ENCODE data around the gene PLEKHG7.

Gene PLEKHG7

DNA sequence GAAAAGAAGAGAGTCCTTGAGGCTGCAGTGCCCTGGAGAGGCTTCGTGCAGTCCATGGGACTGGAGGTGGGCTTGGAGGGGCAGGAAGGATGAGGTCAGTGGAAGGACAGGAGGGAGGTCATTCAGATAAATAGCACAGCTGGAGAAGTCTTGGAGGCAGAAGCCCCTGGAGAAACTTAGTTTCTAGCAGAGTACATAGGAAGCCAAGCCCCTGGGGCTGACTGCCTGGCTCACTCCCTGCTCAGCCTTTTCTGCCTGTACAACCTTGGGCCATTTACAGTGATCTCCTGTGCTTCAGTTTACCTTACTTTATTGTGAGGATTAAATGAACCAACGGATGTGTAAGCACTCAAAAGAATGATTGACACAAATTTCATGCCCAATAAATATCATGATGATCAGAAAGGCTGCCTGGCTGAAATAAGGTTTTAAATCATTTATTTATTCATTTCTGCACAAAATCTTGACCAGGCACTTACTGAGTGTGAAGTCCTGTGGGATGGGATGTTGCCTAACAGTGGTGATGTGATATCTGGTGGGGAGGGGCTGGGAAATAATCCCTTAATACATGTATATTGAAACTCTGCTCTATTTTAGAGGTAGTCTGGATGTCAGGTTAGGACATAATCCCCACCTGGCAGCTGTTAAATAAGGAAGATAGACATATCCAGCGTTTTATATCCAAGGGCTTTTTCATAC is 54.3 kb downstream of the PLEKHG7 start:
- in situ Hi-C loops (cut with MboI; ENCODE audit: low sequenced_read_pairs, unreplicated experiment), result no loop called here
- no peak for DNase-seq (ENCODE audit: low spot score)
- TF ChIP-seq, protein P1, sequence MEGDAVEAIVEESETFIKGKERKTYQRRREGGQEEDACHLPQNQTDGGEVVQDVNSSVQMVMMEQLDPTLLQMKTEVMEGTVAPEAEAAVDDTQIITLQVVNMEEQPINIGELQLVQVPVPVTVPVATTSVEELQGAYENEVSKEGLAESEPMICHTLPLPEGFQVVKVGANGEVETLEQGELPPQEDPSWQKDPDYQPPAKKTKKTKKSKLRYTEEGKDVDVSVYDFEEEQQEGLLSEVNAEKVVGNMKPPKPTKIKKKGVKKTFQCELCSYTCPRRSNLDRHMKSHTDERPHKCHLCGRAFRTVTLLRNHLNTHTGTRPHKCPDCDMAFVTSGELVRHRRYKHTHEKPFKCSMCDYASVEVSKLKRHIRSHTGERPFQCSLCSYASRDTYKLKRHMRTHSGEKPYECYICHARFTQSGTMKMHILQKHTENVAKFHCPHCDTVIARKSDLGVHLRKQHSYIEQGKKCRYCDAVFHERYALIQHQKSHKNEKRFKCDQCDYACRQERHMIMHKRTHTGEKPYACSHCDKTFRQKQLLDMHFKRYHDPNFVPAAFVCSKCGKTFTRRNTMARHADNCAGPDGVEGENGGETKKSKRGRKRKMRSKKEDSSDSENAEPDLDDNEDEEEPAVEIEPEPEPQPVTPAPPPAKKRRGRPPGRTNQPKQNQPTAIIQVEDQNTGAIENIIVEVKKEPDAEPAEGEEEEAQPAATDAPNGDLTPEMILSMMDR (IDR thresholded peaks at IDR 0.05; ENCODE audit: borderline replicate concordance, control extremely low read depth, extremely low read depth, insufficient read depth, missing control alignments), result no peak

DNA sequence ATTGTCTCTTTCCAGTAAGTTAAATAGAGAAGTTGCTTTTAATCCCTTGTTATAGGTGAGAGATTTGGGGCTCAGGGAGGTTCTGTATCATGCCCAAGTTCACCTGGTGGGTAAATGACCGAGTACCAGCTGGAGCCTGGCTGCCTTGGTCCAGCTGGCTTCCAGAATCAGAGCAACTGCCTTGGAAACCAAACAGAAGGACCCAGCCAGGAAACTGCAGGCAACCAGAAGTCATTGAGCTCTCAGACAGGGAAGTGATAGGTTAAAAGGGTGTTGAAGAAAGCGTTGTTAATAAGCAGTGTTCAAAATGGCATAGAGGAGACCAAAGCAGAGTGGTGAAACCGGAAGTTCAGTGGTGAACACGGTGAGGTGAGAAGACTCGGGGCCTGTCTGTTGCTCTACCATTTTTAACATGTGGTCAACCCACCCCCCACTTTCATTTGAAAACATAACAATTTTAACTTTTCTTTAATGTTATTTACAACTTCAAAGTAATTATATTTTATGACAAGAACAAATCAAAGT is 54.9 kb downstream of the PLEKHG7 start:
- no peak for DNase-seq (ENCODE audit: low spot score)
- in situ Hi-C loops (cut with MboI; ENCODE audit: low sequenced_read_pairs, unreplicated experiment), result no loop called here
- TF ChIP-seq, protein P1 (IDR thresholded peaks at IDR 0.05; ENCODE audit: borderline replicate concordance, control extremely low read depth, extremely low read depth, insufficient read depth, missing control alignments), result no peak

DNA sequence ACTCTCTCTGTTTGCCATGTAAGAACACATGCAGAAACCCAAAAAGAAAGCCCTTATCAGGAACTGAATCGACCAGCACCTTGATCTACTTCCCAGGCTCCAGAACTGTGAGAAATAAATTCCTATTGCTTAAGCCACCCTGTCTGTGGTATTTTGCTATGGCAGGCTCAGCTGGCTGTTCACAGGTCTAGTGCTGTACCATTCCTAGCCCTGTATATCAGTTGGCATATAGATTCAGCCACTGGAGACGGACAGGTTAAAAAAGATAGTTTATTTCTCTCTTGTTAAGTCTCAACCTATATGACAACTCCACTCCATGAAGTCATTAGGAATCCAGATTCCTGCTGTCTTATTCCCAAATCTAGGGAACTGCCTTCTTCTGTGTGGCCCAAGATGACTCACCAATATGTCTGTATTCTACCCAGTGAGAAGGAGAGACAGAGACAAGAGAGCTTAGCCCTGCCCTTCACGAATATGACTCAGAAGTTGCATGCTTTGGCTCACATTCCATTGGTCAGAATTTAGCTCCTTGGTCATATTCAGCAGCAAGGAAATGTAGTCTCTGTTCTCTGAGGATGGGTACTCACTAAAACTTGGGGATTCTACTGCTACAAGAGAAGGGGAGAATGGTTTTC is 57.0 kb downstream of the PLEKHG7 start:
- TF ChIP-seq, protein P1 (IDR thresholded peaks at IDR 0.05; ENCODE audit: borderline replicate concordance, control extremely low read depth, extremely low read depth, insufficient read depth, missing control alignments), result no peak
- in situ Hi-C loops (cut with MboI; ENCODE audit: low sequenced_read_pairs, unreplicated experiment), result no loop called here
- DNase-seq (ENCODE audit: low spot score), result no peak

DNA sequence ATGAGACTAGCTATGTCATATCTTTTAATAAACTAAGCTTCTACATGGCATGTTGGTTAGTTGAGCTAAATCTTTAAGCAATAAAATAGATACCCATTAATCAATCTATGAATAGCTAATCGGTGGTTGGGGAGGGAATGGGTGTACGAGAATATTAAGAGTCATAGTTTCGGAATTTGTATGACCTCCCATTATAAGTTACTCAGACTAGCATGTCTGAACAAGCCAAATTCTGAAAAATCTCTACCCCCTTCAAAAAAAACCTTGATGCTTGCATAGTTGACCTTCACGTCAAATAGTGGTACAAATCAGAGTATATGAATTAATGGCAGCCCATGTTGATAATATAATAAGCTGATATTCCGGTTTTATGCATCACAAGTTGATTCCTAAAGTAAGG is 60.0 kb downstream of the PLEKHG7 start:
- no peak for DNase-seq (ENCODE audit: low spot score)
- TF ChIP-seq, protein P1 (IDR thresholded peaks at IDR 0.05; ENCODE audit: borderline replicate concordance, control extremely low read depth, extremely low read depth, insufficient read depth, missing control alignments), result no peak
- in situ Hi-C loops (cut with MboI; ENCODE audit: low sequenced_read_pairs, unreplicated experiment), result no loop called here

DNA sequence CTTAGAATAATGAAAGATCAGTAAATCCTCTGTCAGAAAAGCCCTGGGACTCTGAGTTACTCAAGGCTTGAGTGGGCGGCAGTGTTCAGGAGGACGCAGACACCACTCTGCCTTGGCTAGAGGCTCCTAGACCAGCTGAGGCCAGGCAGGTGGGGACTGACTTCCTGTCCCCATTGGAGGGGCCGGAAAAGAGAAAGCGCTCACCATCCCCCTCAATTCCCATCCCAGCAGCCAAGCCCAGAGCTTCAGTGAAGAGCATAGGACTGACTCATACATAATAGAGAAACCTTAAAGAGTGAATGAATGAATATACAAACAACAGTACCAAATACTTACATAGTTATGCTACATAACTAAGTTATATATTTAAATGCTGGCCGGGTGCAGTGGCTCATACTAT is 62.0 kb downstream of the PLEKHG7 start:
- in situ Hi-C loops (cut with MboI; ENCODE audit: low sequenced_read_pairs, unreplicated experiment), result no loop called here
- TF ChIP-seq, protein P1 (IDR thresholded peaks at IDR 0.05; ENCODE audit: borderline replicate concordance, control extremely low read depth, extremely low read depth, insufficient read depth, missing control alignments), result no peak
- no peak for DNase-seq (ENCODE audit: low spot score)

DNA sequence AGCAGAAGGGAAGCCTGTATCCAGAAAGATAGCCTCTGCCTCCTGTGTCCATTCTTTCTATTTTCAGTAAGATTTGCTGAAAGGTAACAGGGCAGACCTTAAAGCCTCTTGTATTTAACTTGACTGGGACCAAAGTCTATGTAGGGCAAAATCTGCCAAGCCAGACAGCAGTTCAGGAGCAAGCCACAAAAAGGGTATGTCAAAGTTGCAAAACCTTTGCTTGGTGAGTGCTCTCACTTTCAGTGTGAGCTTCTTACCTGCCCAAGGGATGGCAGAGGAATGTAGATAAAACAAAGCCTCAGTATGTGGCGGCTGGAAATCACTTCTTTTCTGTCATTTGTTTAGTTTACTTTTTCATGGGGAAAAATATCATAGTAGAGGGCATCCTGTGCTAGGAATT is 63.1 kb downstream of the PLEKHG7 start:
- in situ Hi-C loops (cut with MboI; ENCODE audit: low sequenced_read_pairs, unreplicated experiment), result no loop called here
- TF ChIP-seq, protein P1 (IDR thresholded peaks at IDR 0.05; ENCODE audit: borderline replicate concordance, control extremely low read depth, extremely low read depth, insufficient read depth, missing control alignments), result no peak
- DNase-seq (ENCODE audit: low spot score), result no peak

Data from GM13976 (cell line).